ENCODE measurements around the gene ERBB4.

ERBB4 gene

DNA sequence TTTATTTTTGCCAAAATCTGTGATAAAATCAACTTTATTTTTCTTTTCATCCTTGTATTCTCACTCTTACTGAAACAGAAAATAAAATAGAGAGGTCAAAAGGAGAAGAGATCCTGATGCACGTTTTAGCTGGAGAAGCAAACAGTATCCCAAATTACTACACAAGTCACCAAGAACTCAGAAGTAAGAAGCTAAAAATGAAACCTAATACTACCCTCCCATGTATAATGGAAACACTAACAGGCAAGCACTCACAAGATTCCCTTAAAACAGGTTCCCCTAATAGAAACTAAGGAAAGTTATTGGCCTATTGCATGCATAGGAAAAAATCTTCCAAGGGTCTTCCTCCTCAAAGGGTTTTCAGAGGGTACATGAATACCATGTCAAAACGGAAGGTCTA lies 927.0 kb downstream of the ERBB4 start:
- Histone ChIP-seq H3F3A (ENCODE audit: low read depth) (no peaks in the 10 kb centered on the region), H3K4me3 (ENCODE audit: low read length, poor library complexity, severe bottlenecking) (peak overlapping the region; percentile 76), H3K79me2 (ENCODE audit: insufficient read depth, low read length) (no peaks in the 10 kb centered on the region), H3K4me1 (ENCODE audit: insufficient read depth, low read length, poor library complexity, severe bottlenecking) (no peaks in the 10 kb centered on the region), H3K4me2 (ENCODE audit: low read depth, low read length, poor library complexity, severe bottlenecking) (peak overlapping the region; percentile 78), H3K9ac (ENCODE audit: low read depth, low read length, poor library complexity, severe bottlenecking) (peak overlapping the region; percentile 73), H4K20me1 (ENCODE audit: insufficient read depth, low read length, poor library complexity, severe bottlenecking) (no peaks in the 10 kb centered on the region), H3K27me3 (ENCODE audit: insufficient read depth, low read length, poor library complexity, severe bottlenecking) (no peaks in the 10 kb centered on the region), H3K9me3 (ENCODE audit: insufficient read depth, low read depth, low read length) (no peaks in the 10 kb centered on the region), H3K36me3 (ENCODE audit: insufficient read depth, low read length) (no peaks in the 10 kb centered on the region), H3K9me2 (replicated peaks; ENCODE audit: low read depth, low read length) (no peaks in the 10 kb centered on the region), H2AFZ (ENCODE audit: low read length) (peak overlapping the region; percentile 80)
- TF ChIP-seq, protein P1, sequence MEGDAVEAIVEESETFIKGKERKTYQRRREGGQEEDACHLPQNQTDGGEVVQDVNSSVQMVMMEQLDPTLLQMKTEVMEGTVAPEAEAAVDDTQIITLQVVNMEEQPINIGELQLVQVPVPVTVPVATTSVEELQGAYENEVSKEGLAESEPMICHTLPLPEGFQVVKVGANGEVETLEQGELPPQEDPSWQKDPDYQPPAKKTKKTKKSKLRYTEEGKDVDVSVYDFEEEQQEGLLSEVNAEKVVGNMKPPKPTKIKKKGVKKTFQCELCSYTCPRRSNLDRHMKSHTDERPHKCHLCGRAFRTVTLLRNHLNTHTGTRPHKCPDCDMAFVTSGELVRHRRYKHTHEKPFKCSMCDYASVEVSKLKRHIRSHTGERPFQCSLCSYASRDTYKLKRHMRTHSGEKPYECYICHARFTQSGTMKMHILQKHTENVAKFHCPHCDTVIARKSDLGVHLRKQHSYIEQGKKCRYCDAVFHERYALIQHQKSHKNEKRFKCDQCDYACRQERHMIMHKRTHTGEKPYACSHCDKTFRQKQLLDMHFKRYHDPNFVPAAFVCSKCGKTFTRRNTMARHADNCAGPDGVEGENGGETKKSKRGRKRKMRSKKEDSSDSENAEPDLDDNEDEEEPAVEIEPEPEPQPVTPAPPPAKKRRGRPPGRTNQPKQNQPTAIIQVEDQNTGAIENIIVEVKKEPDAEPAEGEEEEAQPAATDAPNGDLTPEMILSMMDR (conservative IDR thresholded peaks at IDR 0.05; ENCODE audit: low read length): no peak
- TF ChIP-seq EZH2phosphoT487 (IDR thresholded peaks at IDR 0.05; ENCODE audit: borderline replicate concordance): no peak

DNA sequence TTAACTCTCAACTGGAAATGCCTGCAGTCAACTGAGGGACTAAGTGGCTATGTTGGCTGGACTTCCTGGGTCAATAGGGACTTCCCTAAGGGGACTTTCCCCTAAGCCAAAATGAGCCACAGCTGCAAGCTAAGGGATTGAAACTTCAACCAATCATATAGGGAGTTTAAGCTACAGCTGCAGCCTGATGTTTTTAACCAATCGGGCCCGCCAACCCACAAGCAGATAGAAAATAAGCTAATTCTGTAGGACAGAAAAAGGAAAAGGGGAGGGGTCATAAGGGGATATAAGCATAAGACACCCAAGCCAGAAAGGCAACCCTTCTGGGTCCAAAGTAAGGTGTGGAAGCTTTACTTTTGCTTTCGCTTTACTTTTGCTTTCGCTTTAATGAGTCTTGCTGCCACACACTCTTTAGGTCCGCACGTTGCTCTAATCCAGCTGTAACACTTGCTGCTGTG lies 927.5 kb downstream of the ERBB4 start:
- Histone ChIP-seq H3K4me1 (ENCODE audit: insufficient read depth, low read length, poor library complexity, severe bottlenecking) (no peaks in the 10 kb centered on the region), H4K20me1 (ENCODE audit: insufficient read depth, low read length, poor library complexity, severe bottlenecking) (no peaks in the 10 kb centered on the region), H3K9me3 (ENCODE audit: insufficient read depth, low read depth, low read length) (no peaks in the 10 kb centered on the region), H3K4me2 (ENCODE audit: low read depth, low read length, poor library complexity, severe bottlenecking) (peak overlapping the region; percentile 78), H2AFZ (ENCODE audit: low read length) (peak overlapping the region; percentile 80), H3K27me3 (ENCODE audit: insufficient read depth, low read length, poor library complexity, severe bottlenecking) (no peaks in the 10 kb centered on the region), H3K9ac (ENCODE audit: low read depth, low read length, poor library complexity, severe bottlenecking) (peak overlapping the region; percentile 73), H3K9me2 (replicated peaks; ENCODE audit: low read depth, low read length) (no peaks in the 10 kb centered on the region), H3K4me3 (ENCODE audit: low read length, poor library complexity, severe bottlenecking) (peak overlapping the region; percentile 76), H3K36me3 (ENCODE audit: insufficient read depth, low read length) (no peaks in the 10 kb centered on the region), H3F3A (ENCODE audit: low read depth) (no peaks in the 10 kb centered on the region), H3K79me2 (ENCODE audit: insufficient read depth, low read length) (no peaks in the 10 kb centered on the region)
- TF ChIP-seq, protein P1 (conservative IDR thresholded peaks at IDR 0.05; ENCODE audit: low read length): no peak
- no peak for TF ChIP-seq EZH2phosphoT487 (IDR thresholded peaks at IDR 0.05; ENCODE audit: borderline replicate concordance)

DNA sequence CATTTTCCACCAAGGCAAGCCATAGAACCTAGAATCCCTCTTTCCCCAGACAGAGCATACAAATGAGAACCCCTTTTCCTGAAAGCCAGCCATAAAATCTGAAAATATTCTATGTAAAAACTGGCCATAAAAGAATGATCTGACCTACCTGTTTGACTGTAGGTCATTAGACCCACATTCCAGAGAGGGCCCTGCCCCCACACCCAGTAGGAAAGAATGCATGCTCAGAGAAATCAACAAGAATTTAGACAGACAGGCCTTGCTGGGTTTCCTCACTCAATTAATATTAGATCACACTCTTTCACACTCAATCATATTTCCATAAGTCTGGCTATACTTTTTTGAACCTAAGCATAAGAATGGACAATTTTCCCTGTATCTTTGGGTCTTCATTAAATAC lies 929.5 kb downstream of the ERBB4 start:
- Histone ChIP-seq H3K36me3 (ENCODE audit: insufficient read depth, low read length) (no peaks in the 10 kb centered on the region), H3K4me3 (ENCODE audit: low read length, poor library complexity, severe bottlenecking) (no peak overlapping the region), H3K9me2 (replicated peaks; ENCODE audit: low read depth, low read length) (no peaks in the 10 kb centered on the region), H3K79me2 (ENCODE audit: insufficient read depth, low read length) (no peaks in the 10 kb centered on the region), H3K4me2 (ENCODE audit: low read depth, low read length, poor library complexity, severe bottlenecking) (no peak overlapping the region), H4K20me1 (ENCODE audit: insufficient read depth, low read length, poor library complexity, severe bottlenecking) (no peaks in the 10 kb centered on the region), H3F3A (ENCODE audit: low read depth) (no peaks in the 10 kb centered on the region), H2AFZ (ENCODE audit: low read length) (peak overlapping the region; percentile 42; the same call in 1 of the 2 replicates), H3K27me3 (ENCODE audit: insufficient read depth, low read length, poor library complexity, severe bottlenecking) (no peaks in the 10 kb centered on the region), H3K4me1 (ENCODE audit: insufficient read depth, low read length, poor library complexity, severe bottlenecking) (no peaks in the 10 kb centered on the region), H3K9ac (ENCODE audit: low read depth, low read length, poor library complexity, severe bottlenecking) (no peak overlapping the region), H3K9me3 (ENCODE audit: insufficient read depth, low read depth, low read length) (no peaks in the 10 kb centered on the region)
- TF ChIP-seq, protein P1 (conservative IDR thresholded peaks at IDR 0.05; ENCODE audit: low read length): no peak
- no peak for TF ChIP-seq EZH2phosphoT487 (IDR thresholded peaks at IDR 0.05; ENCODE audit: borderline replicate concordance)
